WI38 (cell line): ENCODE measurements around the gene ZFP36L1.

Source experiments
- H3K4me3 ChIP-seq: 2 replicates; pipeline ENCODE4 v1.5.1; 2011; ENCODE audit warnings: low read depth, mild to moderate bottlenecking, control low read depth, low read length
- CTCF ChIP-seq: IDR thresholded peaks from 2 replicates; pipeline ENCODE4 v1.5.1; 2012; ENCODE audit warnings: low read depth, mild to moderate bottlenecking, control low read depth, low read length

Gene ZFP36L1

GRCh38 chr14:68828698-68829097 lies 35.8 kb upstream of the ZFP36L1 start:
- no peak for TF ChIP-seq CTCF
- H3K4me3 ChIP-seq: no peak overlapping the region

- H3K4me3 ChIP-seq: no peak overlapping the region
- no peak for TF ChIP-seq CTCF
Observed at GRCh38 chr14:68825729-68826128, 32.9 kb upstream of the ZFP36L1 start.

- no peak overlapping the region for H3K4me3 ChIP-seq
- peak; percentile 90 for TF ChIP-seq CTCF
Observed at GRCh38 chr14:68824517-68825347, 31.9 kb upstream of the ZFP36L1 start.

- no peak for TF ChIP-seq CTCF
- no peak overlapping the region for H3K4me3 ChIP-seq
Observed at GRCh38 chr14:68824207-68824516, 31.3 kb upstream of the ZFP36L1 start.

GRCh38 chr14:68823434-68824206 lies 30.8 kb upstream of the ZFP36L1 start:
- no peak overlapping the region for H3K4me3 ChIP-seq
- TF ChIP-seq CTCF: no peak

- no peak for TF ChIP-seq CTCF
- H3K4me3 ChIP-seq: no peak overlapping the region
Observed at GRCh38 chr14:68822926-68823325, 30.1 kb upstream of the ZFP36L1 start.

- H3K4me3 ChIP-seq: no peak overlapping the region
- no peak for TF ChIP-seq CTCF
Observed at GRCh38 chr14:68822132-68822651, 29.3 kb upstream of the ZFP36L1 start.
